ENCODE data around the gene RNFT1.

GRCh38 chr17:59963738-59964481, 630 bp downstream of the RNFT1 start:
- TF ChIP-seq ZNF610 (tag by site-specific recombination; IDR thresholded peaks at IDR 0.05; ENCODE audit: borderline replicate concordance) (no peak), CTCF (tag by site-specific recombination; IDR thresholded peaks at IDR 0.05) (no peak), ZNF19 (tag by site-specific recombination; IDR thresholded peaks at IDR 0.05; ENCODE audit: low read depth) (no peak), ZNF624 (tag by site-specific recombination; IDR thresholded peaks at IDR 0.05) (no peak), ZFP69B (tag by site-specific recombination; IDR thresholded peaks at IDR 0.05) (no peak), SP2 (tag by site-specific recombination; IDR thresholded peaks at IDR 0.05) (no peak)

Measured in HEK293 (cell line).